Stimulated activated CD4-positive, alpha-beta T cell treated with anti-CD3 and anti-CD28 coated beads, Interleukin-1b, Interleukin-23, amount 100 ng/mL, for 1 hour (primary cell): ENCODE measurements around the gene ACOT8.
A peak's percentile ranks its signal among the peaks of the same experiment; 100 is the strongest.
"Not testable (repeated sequence)": the region's sequence is repeated elsewhere in the genome, so short reads cannot be mapped to it uniquely, and the experiment has no call there.

Source experiments
- DNase-seq, 2 donors: peaks; one replicate each; pipeline ENCODE4 v3.0.0-alpha.2; 2020; ENCODE audit warnings: low read depth in 2 of 2

ACOT8 gene

DNA sequence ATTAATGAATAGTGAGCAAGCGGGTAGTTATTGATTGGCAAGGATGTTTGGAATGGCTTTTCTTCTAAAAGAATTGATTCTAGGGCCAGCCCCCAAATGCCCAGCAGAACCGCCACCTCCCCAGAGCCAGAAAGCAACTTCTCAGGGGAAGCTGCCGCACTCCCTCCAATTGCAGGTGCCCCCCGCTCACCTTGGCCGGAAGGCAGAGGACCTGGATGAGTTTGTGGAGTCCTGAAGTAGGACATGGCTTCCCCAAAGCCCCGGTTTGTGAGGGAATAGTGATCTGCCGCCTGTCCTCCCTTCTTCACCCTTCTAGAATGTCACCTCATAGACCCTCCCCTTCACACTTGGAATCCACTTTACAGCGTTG, 30.1 kb upstream of the ACOT8 start, which contains the start of gene SPATA25:
SPATA25 (minus strand) TSS at position 277 of the 370 bp plus-strand sequence; CDS start at position 245, 32 bp downstream.
- no peak for DNase-seq

DNA sequence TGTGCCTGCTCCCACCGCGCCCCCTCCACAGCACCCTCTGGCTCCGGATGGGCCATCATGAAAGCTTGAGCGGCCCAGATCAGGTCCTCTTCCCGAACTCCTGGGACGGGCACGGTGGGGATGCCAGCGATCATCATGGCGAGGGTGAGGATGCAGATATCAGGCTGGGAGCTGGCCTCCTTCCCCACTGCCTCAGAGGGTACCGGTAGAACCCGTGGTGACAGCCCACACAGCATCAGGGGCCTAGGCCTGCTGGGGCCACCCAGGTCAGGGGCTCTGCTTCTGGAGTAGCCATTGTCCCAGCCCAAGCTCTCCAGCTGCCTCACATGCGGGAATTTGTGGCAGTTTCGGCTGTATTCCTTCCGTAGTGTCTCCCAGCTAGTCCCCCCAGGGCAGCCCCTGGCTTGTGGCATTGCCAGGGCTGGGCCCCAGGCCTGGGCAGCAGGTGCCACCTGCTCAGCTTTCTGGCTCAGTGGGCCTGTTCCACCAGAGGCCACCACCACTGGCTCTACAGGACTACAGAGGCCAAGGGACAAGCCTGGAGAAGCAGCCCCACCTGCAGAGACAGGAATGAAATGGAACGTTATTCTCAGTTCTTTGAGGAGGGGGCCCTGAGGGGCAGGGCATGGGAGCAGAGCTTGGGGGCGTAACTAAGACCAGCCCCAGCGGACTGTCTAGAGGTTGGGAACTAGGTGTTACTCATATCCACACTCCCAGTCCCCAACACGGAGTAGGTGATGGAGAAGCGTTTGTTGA, 29.6 kb upstream of the ACOT8 start:
- no peak for DNase-seq

DNA sequence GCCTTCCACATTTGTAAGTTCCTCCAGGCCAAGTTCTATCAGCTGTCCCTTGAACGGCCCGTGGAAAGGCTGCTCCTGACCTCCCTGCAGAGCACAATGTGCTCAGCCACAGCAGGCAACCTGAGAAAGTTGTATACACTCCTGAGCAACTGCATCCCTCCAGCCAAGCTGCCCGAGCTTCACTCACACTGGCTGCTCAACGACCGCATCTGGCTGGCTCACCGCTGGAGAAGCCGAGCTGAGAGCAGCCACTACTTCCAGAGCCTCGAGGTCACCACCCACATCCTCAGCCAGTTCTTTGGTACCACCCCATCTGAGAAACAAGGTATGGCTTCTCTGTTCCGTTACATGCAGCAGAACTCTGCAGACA, 25.9 kb upstream of the ACOT8 start:
- DNase-seq: no peak

DNA sequence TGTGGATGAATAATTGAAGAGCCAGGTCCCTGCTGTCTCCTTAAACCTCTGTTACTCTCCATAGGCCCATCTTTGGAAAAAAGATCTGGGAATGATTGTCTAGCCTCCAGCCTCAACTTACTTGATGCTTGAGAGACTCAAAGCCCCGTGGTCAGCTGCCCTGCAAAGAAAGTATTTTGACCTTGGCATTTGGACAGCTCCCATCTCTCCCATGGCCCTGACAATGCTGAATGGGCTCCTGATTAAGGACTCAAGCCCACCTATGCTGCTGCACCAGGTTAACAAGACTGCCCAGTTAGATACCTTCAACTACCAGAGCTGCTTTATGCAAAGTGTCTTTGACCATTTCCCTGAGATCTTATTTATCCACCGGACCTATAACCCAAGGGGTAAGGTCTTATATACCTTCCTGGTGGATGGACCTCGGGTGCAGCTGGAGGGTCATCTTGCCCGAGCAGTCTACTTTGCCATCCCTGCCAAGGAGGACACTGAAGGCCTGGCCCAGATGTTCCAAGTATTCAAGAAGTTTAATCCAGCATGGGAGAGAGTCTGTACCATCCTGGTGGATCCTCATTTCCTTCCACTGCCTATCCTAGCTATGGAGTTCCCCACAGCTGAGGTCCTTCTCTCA, 25.4 kb upstream of the ACOT8 start:
- DNase-seq: no peak

DNA sequence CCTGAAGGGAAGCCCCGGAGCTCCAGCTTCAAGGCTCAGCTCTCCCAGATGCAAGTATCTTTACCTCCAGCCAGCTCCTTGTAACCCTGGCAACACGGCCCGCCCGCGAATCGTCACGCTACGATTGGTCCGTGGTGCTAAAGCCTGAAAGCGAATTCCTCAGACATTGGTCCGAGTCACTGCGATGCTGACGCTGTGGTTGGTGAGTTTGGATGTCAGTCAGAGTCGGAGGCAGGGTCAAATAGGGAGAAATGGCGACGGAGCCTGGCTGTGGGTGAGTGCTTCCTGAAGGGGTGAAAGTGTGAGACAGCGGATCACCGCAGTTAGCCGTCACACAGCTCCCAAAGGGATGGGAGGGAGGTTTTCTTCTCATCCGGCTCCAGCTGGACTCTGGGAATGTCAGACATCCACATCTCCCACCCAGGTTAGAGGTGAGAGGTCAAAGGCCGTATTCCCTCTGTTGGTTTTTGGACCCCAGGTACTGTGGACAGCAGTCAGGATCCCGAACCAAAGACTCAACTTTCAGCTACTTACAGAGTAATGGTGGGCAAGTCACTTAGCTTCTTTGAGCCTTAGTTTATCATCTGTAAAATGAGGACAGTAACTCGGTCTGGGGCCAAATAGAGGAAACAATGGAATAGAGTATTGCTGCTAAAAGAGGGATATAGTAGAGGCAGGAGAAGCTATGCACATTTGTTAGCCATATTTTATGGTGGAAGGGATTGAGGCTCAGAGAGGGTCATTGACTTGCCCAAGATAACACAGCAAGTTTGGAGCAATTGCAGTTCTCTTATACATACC, 24.0 kb upstream of the ACOT8 start, which contains the start of gene ZSWIM1:
ZSWIM1 (plus strand) TSS at position 240 of the 801 bp plus-strand sequence. CDS start 1,366 bp downstream, outside the sequence.
- DNase-seq: peak; percentile 97 to 98

DNA sequence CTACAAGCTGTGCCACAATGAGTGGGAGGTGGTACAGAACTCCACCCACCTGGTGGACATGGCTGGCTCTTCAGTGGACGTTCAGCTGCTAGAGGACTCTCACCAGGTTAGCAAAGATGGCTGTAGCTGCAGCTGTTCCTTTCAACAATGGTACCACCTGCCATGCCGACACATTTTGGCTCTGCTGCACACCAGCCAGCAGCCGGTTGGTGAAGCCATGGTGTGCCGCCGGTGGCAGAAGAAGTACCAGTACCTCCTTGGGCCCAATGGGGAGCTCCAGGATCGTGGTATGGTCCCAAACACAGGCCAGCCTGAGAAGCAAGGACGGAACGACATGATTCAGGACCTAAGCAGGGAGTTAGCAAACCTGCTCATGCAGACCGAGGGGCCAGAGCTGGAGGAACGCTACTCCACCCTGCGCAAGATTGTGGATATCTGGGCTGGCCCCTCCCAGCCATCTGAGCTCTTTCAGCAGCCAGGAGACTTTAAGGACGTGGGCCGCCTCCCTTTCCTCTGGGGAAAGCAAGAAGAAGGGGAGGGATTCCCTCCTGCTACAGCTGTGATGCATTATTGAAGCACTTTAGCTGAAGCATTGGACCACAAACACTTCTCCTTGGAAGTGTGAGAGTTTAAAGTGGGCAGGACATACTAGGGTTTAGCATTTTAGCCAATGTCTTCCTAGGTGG, 21.0 kb upstream of the ACOT8 start:
- no peak for DNase-seq

DNA sequence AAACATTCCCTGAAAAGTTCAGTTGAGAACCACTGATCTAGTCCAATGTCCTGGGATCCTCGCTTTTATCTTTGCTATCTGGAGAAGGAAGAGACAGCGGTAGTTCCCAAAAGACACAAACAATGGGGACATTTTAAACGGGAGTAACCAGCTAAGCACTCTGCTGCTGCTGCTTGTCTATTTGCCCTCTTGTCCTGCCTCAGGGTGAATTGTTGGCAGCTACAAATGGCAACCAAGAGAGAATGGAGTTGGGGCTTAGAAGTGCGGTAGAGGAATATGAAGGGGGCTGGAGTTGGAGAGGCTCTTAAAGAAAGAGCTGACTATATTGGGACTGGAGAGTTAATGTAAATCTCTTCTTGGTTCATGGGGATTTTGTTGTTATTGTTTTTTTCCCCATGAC, 17.4 kb upstream of the ACOT8 start:
- DNase-seq: no peak

DNA sequence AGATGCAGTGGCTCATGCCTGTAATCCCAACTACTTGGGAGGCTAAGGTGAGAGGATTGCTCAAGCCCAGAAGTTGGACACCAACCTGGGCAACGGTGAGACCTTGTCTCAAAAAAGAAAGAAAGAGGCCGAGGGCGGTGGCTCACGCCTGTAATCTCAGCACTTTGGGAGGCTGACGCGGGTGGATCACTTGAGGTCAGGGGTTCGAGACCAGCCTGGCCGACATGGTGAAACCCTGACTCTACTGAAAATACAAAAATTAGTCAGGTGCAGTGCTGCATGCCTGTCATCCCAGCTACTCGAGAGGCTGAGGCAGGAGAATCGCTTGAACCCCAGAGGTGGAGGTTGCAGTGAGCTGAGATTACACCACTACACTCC, 16.9 kb upstream of the ACOT8 start:
- DNase-seq: not testable (repeated sequence)

DNA sequence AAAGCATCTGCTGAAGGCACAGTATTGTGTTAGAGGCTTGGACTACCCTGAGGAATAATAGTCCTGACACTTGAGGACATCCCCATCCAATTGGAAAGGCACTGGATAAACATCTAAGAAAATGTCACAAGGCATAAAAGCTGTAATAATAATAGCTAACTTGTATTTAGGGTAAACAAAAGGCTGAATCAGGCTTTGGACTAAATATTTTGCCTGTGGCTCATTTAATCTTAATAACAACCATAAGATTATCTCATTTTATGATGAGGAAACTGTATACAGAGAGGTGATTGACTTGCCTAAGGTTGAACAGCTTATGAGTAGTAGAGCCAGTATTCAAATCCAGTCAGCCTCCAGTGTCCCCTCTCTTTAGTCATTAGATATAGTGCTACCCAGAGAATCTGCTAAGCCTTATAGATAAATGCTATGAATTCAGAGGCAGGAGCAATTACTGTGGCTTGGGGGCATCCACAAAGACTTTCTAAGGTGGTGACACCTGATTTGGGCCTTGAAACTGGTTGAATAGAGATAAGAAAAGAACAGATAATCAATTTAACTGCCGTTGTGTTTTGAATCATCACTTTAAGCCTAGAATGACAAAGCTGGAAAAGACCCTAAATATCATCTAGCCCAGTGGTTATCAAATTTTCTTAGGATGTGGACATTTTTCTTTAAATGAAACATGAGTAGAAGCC, 16.4 kb upstream of the ACOT8 start:
- no peak for DNase-seq

DNA sequence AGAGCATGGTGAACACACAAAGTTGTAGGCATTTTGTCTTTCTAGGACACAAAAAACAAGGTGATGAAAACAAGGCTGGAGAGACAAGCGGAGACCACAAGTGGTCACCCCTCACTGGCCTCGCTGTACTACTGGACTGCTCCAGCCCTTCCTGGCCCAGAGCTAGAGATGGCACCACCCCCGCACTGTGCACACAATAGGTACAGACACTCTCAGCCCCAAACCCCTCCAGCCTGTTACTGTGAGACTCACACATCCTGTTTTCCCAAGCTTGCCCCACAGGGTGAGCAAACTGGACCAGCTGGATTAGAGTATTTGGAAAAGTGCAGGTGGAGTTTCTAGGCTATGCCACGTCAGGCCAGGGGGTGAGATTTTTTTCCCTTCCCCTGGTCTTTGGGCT, 15.4 kb upstream of the ACOT8 start:
- no peak for DNase-seq

DNA sequence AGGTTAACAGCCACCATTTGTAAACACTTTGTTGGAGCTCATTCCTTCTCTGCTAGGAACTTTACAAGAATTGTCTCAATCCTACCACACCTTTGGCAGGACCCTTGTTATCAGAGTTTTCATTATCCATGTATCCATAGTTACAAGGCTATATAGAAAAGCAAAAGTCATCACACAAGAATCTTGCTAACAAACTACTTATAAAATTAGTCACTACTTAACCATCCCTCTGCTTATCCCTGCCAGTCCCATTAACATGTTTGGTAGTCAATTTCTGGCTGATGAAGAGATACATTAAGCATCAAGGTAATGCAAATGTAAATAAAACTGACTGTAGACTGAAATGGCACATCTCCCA, 10.6 kb upstream of the ACOT8 start:
- DNase-seq: no peak

DNA sequence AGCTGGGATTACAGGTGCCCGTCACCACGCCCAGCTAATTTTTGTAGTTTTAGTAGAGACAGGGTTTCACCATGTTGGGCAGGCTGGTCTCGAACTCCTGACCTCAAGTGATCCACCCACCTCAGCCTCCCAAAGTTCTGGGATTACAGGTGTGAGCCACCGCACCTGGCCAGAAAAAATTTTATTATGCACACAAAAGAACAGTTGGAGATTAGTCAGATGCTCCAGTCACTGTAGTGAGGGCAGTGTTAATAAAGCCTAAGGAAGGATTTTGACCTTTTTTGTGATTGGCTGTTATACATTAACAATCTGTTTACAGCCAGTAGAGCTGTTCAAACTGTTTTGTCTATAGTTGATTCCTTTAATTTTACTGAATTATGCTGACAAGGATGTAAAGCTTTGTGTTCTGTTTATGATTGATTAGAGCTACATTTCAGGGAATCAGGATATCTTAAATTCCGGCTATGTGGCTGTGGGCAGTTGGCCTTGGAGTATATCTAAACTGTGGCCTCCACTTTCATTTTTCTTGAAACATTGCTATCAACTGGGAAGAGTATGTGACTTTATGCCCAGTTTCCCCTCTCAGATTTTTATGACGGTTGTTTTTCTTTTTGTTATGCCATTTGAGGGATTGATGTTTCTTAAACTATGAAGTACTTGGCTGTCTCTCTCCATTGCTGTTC, 10.1 kb upstream of the ACOT8 start:
- DNase-seq: no peak

DNA sequence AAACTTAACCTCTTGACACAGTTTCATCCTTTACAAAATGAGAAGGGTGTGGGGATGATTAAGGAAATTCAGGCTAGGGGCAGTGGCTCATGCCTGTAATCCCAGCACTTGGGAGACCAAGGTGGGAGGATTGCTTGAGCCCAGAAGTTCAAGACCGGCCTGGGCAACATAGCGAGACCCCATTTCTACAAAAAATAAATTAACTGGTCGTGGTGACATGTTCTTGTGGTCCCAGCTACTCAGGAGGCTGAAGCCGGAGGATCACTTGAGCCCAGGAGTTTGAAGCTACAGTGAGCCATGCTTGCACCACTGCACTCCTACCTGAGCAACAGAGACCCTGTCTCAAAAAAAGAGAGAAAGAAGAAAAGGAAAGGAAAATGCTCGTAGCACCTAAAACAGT, 9.3 kb upstream of the ACOT8 start:
- no peak for DNase-seq

DNA sequence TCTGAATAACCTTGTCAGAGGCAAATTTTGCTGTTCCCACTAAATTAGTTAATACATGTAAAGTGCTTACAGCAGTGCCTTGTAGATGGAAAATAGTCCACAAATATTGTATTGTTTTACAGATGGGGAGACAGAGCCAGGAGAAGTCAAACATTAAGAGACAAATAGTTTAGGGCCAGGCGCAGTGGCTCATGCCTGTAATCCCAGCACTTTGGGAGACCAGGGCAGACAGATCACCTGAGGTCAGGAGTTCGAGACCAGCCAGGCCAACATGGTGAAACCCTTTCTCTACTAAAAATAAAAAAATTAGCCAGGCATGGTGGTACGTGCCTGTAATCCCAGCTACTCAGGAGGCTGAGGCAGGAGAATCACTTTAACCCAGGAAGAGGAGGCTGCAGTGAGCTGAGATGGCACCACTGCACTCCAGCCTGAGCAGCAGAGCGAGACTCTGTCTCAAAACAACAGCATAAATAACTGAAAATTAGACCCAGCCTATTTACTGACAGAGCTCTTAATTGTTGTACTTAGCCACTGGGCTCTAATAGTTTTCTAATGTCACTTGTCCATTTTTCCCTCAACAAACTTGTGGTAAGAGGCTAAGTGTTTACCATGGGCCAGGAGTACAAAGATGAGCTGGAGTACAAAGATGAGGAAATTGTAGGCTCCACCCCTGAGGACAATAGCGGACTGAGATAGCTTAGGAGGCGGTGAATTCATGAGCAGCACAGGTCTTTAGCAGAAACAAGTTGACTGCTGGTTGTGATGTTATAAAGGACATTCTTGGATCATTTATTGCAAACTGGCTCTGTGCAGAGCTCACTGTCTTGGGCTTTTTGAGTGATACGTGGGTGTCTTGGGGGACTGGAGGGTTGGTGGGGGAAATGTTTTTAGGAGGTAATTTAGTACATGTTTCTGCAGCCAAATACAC, 6.6 kb upstream of the ACOT8 start:
- DNase-seq: no peak

DNA sequence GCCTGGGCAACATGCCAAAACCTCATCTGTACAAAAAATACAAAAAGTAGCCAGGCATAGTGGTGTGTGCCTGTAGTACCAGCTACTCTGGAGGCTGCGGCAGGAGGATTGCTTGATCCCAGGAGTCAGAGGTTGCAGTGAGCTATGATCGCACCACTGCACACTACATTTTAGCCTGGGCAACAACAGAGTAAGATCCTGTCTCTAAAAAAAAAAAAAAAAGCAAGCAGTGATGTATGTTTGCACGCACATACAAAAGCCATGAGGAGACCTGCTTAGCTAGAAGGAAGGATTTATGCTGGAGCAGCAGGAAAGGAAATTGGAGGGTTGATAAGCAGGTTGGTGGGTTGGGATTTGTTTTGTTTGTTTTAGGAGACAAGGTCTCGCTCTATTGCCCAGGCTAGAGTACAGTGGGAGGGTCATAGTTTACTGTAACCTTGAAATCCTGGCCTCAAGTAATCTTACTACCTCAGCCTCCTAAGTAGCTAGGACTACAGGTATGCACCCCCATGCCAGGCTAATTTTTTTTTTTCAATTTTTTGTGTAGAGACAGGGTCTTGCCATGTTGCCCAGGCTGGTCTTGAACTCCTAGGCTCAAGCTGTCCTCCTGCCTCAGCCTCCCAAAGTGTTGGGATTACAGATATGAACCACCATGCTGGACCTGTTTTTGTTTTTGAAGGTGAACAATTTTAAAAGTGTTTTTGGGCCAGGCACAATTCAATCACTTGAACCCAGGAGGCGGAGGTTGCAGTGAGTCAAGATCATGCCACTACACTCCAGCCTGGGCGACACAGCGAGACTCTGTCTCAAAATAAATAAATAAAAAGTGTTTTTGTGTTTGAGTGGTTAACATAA, 4.3 kb upstream of the ACOT8 start:
- no peak for DNase-seq

DNA sequence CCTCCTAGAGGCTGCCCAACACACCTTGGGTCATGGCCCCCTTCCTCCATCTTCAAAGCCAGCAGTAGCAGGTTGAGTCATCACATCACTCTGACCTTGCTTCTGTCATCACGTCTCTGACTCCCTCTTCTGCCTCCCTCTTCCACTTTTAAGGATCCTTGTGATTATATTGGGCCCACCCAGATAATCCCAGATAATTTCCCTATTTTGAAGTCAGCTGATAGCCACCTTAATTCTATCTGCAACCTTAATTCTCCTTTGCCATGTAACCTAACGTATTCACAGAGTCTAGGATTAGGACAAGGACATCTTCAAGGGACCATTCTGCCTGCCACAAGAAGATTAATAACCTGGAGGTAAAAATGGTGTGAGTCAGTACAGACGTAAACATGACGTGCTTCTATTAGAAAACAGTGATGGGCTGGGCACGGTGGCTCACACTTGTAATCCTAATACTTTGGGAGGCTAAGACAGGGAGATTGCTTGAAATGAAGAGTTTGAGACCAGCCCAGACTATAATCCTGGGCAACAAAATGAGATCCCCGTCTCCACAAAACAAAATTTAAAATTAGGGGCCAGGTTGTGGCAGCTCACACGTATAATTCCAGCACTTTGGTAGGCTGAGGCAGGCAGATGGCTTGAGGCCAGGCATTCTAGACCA, 3.5 kb upstream of the ACOT8 start:
- no peak for DNase-seq

DNA sequence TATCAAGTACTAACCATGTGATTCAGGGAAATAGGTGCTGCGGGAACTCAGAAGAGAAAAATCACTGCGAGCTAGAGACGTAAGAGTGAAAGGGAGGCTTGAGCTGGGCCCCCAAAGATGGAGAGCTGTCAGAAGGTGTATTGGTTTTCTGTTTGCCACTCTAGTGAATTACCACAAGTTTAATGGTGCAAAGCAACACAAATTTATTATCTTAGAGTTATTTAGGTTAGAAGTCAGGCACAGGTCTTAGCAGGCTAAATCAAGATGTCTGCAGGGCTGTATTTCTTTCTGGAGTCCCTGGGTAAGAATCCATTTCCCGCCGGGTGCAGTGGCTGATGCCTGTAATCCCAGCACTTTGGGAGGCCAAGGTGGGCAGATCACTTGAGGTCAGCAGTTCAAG, 2.7 kb upstream of the ACOT8 start:
- DNase-seq: no peak

DNA sequence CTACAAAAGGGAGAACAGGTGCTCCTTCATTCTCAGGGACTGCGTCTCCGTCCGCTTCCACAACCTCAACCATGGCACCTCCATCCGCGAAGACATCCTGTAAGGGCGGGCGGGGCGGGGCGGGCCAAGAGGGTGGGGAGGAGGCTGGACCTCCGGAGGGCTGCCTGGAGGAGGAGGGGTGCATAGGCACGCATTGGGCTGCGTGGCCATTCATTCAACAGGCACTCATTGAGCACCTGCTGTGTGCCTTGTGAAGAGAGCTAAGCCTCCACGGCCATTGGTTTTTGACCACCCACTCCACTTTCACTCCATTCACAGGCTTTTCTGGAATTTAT, 657 bp upstream of the ACOT8 start:
- no peak for DNase-seq

DNA sequence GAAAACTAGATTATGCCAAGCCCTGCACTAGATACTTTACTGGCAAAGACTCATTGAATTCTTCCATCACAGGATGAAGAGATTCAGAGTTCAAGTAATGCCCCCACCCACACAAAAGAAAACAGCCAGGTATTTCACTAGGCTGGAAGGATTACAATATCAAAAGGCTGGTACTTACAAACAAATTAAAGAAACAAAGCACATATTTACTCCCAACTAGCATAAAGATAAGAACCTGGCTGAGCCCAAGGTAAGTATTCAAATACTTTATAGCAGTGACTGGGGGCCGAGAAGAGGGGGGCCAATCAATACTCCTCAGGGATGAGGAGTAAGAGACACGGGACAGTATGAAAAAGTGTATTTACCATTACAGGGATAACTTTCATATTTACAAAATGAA, 3.7 kb downstream of the ACOT8 start:
- DNase-seq: no peak
